ENCODE measurements around the gene HRH2. TPM values are rescaled to one million over a fixed set of nuclear protein-coding genes. Genes with fewer than 3 reads are reported as not detected.
"Not testable (repeated sequence)": the region's sequence is repeated elsewhere in the genome, so short reads cannot be mapped to it uniquely, and the experiment has no call there.

Gene HRH2
- 0.15 TPM in 1 of 2 replicates, not detected in the other for total RNA-seq (2014; rRNA removed; shearing (Covaris generic))

- no peak within 1 kb of the TSS for H3K27ac ChIP-seq
- H3K36me3 ChIP-seq, result no peaks in the 10 kb centered on the region
- H3K27me3 ChIP-seq, result no peaks in the 10 kb centered on the region
- no peaks in the 10 kb centered on the region for H3K4me1 ChIP-seq
- no peak for DNase-seq
- H3K4me3 ChIP-seq, result no peak within 1 kb of the TSS
- no peaks in the 10 kb centered on the region for H3K9me3 ChIP-seq (replicated peaks)
These were observed at the start of gene HRH2 for GRCh38 chr5:175657593-175658271. Gene HRH2 (plus strand): TSS chr5:175658071. CDS start chr5:175683234, 25,163 bp downstream.

GRCh38 chr5:175609526-175609925, 48.3 kb upstream of the HRH2 start:
- DNase-seq, result no peak
- Histone ChIP-seq H3K9me3 (replicated peaks) (no peaks in the 10 kb centered on the region; the same call in 1 of the 2 replicates), H3K27ac (no peak overlapping the region), H3K4me1 (no peaks in the 10 kb centered on the region), H3K27me3 (no peaks in the 10 kb centered on the region), H3K4me3 (no peak overlapping the region), H3K36me3 (no peaks in the 10 kb centered on the region)

GRCh38 chr5:175610381-175610780, 47.5 kb upstream of the HRH2 start:
- no peak overlapping the region for H3K27ac ChIP-seq
- no peak for DNase-seq
- no peak overlapping the region for H3K4me3 ChIP-seq
- H3K4me1 ChIP-seq, result no peaks in the 10 kb centered on the region
- H3K36me3 ChIP-seq, result no peaks in the 10 kb centered on the region
- no peaks in the 10 kb centered on the region; the same call in 1 of the 2 replicates for H3K9me3 ChIP-seq (replicated peaks)
- H3K27me3 ChIP-seq, result no peaks in the 10 kb centered on the region

DNA sequence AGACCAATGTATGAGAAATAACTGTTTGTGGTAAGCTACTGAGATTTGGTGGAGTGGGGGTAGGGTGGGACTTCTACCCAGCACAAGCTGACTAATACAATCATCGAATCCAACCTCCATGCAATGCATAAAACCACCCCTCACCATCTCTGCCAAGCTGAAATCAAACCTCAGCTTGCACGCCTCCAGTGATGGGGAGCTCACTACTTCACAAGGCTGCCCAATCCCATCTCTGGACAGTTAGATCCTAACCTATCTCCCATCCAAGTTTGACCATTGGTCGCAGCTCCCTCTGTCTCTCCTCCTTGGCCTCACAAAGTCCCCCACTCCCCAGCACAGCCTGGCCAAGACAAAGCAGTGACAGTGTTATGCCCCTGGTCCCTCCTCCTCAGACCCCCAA, 47.0 kb upstream of the HRH2 start:
- Histone ChIP-seq H3K4me3 (no peak overlapping the region), H3K4me1 (no peaks in the 10 kb centered on the region), H3K9me3 (replicated peaks) (no peaks in the 10 kb centered on the region), H3K36me3 (no peaks in the 10 kb centered on the region), H3K27ac (no peak overlapping the region), H3K27me3 (no peaks in the 10 kb centered on the region)
- DNase-seq, result no peak

DNA sequence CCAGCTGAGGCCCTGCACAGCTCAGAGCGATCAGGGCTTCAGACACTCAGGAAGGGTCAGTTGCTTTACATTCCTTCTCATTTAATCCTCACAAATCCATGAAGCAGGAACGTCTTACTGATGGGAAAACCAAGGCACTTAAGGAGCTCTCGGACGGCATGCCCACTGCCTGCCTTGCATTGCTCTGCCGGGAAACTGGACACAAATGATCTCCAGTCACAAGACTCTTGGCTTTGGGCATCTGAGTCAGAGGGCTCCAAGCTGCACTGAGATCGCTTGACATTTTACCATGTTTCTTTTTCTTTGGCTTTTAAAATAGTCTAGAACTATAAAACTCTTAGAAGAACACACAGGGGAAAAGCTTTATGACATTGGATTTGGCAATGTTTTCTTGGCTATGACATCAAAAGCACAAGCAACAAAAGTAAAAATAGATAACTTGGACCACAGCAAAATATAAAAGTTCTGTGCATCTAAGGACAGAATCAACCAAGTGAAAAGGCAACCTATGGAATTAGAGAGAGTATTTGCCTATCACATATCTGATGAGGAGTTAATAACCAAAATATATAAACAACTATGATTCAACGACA, 43.6 kb upstream of the HRH2 start:
- Histone ChIP-seq H3K27me3 (no peaks in the 10 kb centered on the region), H3K36me3 (no peaks in the 10 kb centered on the region), H3K27ac (no peak overlapping the region), H3K9me3 (replicated peaks) (no peaks in the 10 kb centered on the region), H3K4me3 (no peak overlapping the region), H3K4me1 (no peaks in the 10 kb centered on the region)
- DNase-seq, result no peak

DNA sequence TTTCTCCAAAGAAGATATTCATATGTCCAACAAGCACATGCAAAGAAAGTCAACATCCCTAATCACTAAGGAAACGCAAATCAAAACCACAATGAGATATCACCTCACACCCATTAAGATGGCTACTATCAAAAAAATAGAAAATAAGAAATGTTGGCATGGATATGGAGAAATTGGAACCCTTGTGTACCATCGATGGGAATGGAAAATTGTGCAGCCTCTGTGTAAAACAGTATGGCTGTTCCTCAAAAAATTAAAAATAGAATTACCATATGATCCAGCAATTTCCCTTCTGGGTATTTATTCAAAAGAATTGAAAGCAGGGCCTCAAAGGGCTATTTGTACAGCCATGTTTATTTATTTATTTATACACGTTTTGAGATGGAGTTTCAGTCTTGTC, 43.0 kb upstream of the HRH2 start:
- DNase-seq, result no peak
- Histone ChIP-seq H3K4me3 (no peak overlapping the region), H3K36me3 (no peaks in the 10 kb centered on the region), H3K27ac (no peak overlapping the region), H3K9me3 (replicated peaks) (no peaks in the 10 kb centered on the region), H3K4me1 (no peaks in the 10 kb centered on the region), H3K27me3 (no peaks in the 10 kb centered on the region)

GRCh38 chr5:175616083-175616482, 41.8 kb upstream of the HRH2 start:
- H3K36me3 ChIP-seq, result no peaks in the 10 kb centered on the region

DNA sequence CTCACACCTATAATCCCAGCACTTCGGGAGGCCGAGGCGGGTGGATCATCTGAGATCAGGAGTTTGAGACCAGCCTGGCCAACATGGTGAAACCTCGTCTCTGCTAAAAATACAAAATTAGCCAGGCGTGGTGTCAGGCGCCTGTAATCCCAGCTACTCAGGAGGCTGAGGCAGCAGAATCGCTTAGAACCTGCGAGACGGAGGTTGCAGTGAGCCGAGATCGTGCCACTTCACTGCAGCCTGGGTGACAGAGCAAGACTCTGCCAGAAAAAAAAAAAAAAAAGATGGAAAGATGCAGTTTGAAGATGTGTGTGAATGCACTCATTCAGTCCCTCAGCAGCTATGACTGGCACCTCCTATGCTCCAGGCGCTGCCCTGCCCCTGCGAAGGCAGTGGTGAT, 41.3 kb upstream of the HRH2 start:
- not testable (repeated sequence) for DNase-seq; H3K9me3 ChIP-seq (replicated peaks); H3K4me1 ChIP-seq; H3K27me3 ChIP-seq; H3K4me3 ChIP-seq; H3K36me3 ChIP-seq; H3K27ac ChIP-seq

More at GRCh38 chr5:175616083-175616482, 41.8 kb upstream of the HRH2 start:
- no peak overlapping the region for H3K4me3 ChIP-seq
- no peaks in the 10 kb centered on the region for H3K9me3 ChIP-seq (replicated peaks)
- no peaks in the 10 kb centered on the region for H3K4me1 ChIP-seq
- H3K27ac ChIP-seq, result no peak overlapping the region
- no peak for DNase-seq
- H3K27me3 ChIP-seq, result no peaks in the 10 kb centered on the region

DNA sequence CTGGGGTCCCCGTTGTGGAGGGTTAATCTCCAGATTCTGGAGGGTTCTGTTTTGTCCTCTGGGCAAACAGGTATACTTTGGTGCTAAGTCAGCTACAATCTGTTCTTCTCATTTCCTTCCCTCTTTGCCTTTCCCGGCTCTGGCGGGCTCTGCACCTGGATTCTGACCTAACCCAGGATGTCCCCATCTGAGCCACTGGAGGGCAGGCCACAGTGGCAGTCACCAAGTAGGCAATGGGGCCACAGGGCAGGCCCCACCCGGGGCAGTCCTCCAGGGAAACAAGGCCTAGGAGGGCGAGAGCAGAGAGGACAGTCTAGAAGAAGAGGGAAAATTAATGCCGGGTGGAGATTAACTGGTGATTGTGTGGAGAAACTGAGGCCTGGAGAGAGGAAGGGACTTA, 40.4 kb upstream of the HRH2 start:
- Histone ChIP-seq H3K4me1 (no peaks in the 10 kb centered on the region), H3K27ac (no peak overlapping the region), H3K9me3 (replicated peaks) (no peaks in the 10 kb centered on the region), H3K36me3 (no peaks in the 10 kb centered on the region), H3K27me3 (no peaks in the 10 kb centered on the region), H3K4me3 (no peak overlapping the region)
- no peak for DNase-seq

- Histone ChIP-seq H3K4me3 (no peak overlapping the region), H3K4me1 (no peaks in the 10 kb centered on the region), H3K9me3 (replicated peaks) (no peaks in the 10 kb centered on the region), H3K27me3 (no peaks in the 10 kb centered on the region), H3K36me3 (no peaks in the 10 kb centered on the region), H3K27ac (no peak overlapping the region)
- DNase-seq, result no peak
These were observed 37.3 kb upstream of the HRH2 start for GRCh38 chr5:175620527-175620926.

GRCh38 chr5:175621971-175622370, 35.9 kb upstream of the HRH2 start:
- DNase-seq, result no peak
- no peaks in the 10 kb centered on the region for H3K27me3 ChIP-seq
- no peaks in the 10 kb centered on the region for H3K36me3 ChIP-seq
- H3K4me3 ChIP-seq, result no peak overlapping the region
- no peaks in the 10 kb centered on the region for H3K9me3 ChIP-seq (replicated peaks)
- H3K4me1 ChIP-seq, result no peaks in the 10 kb centered on the region
- no peak overlapping the region for H3K27ac ChIP-seq

GRCh38 chr5:175623088-175623487, 34.8 kb upstream of the HRH2 start:
- no peaks in the 10 kb centered on the region for H3K9me3 ChIP-seq (replicated peaks)
- no peak for DNase-seq
- no peaks in the 10 kb centered on the region for H3K27me3 ChIP-seq
- no peaks in the 10 kb centered on the region for H3K36me3 ChIP-seq
- no peaks in the 10 kb centered on the region for H3K4me1 ChIP-seq
- H3K27ac ChIP-seq, result no peak overlapping the region
- H3K4me3 ChIP-seq, result no peak overlapping the region

- no peaks in the 10 kb centered on the region for H3K9me3 ChIP-seq (replicated peaks)
- no peak overlapping the region for H3K27ac ChIP-seq
- no peaks in the 10 kb centered on the region for H3K4me1 ChIP-seq
- H3K4me3 ChIP-seq, result no peak overlapping the region
- H3K27me3 ChIP-seq, result no peaks in the 10 kb centered on the region
- no peaks in the 10 kb centered on the region for H3K36me3 ChIP-seq
- no peak for DNase-seq
These were observed 33.6 kb upstream of the HRH2 start for GRCh38 chr5:175624316-175624715.

DNA sequence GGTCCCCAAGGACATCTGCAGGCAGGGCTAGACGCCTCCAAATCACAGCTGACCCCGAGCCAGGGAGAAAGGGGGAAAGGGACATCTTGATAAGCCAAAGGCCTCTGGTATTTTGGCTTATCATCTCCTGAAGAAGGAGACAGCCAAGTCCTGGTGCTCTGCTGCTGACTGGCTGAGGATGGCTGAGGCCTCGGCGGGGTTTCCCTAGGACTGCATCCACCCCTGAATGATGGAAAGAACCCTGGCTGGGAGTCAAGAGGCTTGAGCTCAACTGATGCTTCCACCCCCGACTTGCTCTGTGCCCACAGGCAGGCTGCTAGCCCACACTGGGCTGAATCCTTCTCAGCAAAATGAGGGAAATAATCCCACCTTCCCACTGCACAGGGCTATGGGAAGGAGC, 30.9 kb upstream of the HRH2 start:
- Histone ChIP-seq H3K36me3 (no peaks in the 10 kb centered on the region), H3K27me3 (no peaks in the 10 kb centered on the region), H3K9me3 (replicated peaks) (no peaks in the 10 kb centered on the region), H3K27ac (no peak overlapping the region), H3K4me3 (no peak overlapping the region), H3K4me1 (no peaks in the 10 kb centered on the region)
- DNase-seq, result no peak

DNA sequence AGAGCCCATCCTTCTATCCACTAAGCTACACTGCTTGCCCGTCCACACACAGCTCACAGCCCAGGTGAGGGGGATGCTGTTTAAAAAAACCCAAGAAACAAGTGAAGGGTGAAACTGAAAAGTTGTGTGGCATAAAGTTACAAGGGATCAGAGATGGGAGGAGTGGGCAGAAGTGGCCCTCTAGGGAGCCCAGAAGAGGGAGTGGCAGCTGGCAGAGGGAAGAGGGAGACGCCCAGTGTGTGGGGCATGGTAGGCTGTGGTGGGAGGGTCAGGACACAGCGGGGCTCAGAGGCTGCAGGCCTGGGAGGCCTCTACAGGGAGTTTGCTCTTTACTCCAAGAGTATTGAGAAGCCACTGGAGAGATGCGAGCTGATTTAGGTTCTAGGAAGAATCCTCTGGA, 30.1 kb upstream of the HRH2 start:
- Histone ChIP-seq H3K27me3 (no peaks in the 10 kb centered on the region), H3K4me1 (no peaks in the 10 kb centered on the region), H3K9me3 (replicated peaks) (no peaks in the 10 kb centered on the region), H3K36me3 (no peaks in the 10 kb centered on the region), H3K27ac (no peak overlapping the region), H3K4me3 (no peak overlapping the region)
- no peak for DNase-seq

GRCh38 chr5:175628668-175629067, 29.2 kb upstream of the HRH2 start:
- Histone ChIP-seq H3K4me3 (no peak overlapping the region), H3K9me3 (replicated peaks) (no peaks in the 10 kb centered on the region), H3K27me3 (no peaks in the 10 kb centered on the region), H3K4me1 (no peaks in the 10 kb centered on the region), H3K27ac (no peak overlapping the region), H3K36me3 (no peaks in the 10 kb centered on the region)
- no peak for DNase-seq
